Right lung (tissue), 5 donors: ENCODE results near the gene CRYBB3. TPM values are rescaled to one million over a fixed set of nuclear protein-coding genes. Genes with fewer than 3 reads are reported as not detected.
A peak's percentile ranks its signal among the peaks of the same experiment; 100 is the strongest.
"Not testable (repeated sequence)": the region's sequence is repeated elsewhere in the genome, so short reads cannot be mapped to it uniquely, and the experiment has no call there.

ENCODE experiments used
- DNase-seq, 2 donors: peaks; one replicate each; pipeline ENCODE4 v3.0.0-alpha.2; 2013
- polyA plus RNA-seq, 5 donors: library from polyadenylated mRNA; unstranded; fragments of 120-200 nt; gene quantifications; one replicate each; pipeline versions ENCODE4 v1.2.1 to v1.2.3, GENCODE V29; 2013; ENCODE audit warnings: inconsistent platforms in 1 of 5, low replicate concordance in 1 of 5; ENCODE audit not compliant: insufficient read length in 5 of 5, insufficient read depth in 1 of 5

The CRYBB3 gene
- polyA plus RNA-seq, 5 donors = 0.19 to 0.42 (median 0.32) TPM; not detected in 1

DNA sequence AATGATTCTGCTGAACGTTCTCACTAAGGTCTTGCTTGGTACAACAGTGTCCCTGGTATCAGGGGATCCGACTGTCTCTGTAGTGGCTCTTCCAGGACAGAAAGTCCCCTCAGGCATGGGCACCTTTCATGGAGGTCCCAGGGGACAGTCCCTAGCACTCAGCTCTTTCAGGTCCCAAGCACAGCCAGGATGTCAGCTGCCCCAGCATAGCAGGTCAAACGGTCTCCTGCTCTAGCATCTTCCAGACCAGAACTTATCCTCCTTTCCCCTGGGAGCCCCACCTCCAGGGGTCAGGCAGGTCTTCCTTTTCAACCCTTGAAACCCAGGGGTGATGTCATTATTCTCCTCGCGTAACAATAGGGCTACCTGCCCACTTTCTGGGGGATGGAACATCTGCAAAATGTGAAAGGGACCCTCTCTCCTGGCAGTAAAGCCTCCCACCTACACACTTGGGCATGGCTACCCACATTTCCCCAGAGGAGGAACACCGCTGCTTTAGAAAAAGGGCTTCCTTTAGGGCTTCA lies 24.7 kb upstream of the CRYBB3 start:
- DNase-seq = no peak

DNA sequence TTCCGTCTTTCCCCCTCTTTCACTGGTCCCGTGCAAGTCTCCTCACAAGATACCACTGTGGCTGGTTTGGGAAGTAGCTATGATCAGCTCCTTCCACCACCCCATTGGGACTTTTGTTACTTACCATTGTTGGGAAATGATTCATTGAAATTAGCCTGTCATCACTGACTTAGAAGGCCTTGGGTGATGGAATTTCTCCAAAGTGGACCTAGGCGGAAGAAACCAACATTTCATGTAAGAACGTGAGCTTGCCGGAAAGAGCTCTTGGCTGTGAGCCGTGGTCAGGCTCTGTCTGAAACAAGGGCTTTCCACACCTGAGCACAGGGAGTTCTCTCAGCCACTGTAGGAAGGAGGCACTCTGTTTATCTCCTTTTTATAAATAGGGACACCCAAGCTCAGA lies 23.5 kb upstream of the CRYBB3 start:
- no peak for DNase-seq

DNA sequence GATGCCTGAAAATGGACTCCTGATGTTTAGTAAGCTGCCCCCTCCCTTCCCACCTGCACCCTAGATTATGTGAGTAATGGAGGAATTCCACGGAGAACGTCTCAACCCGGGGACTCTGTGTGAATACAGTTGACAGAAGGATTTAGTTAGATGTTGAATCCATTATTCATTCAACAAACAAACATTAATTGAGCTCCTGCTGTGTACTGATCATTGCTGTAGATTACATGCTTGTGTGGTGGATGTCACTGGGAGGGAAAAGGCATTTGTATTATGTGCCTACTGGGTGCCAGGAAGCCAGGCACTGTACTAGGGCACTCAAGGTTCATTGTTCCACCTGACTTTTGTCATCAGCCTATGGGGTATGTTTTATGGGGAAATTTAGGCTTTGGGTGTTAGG lies 22.9 kb upstream of the CRYBB3 start:
- no peak for DNase-seq

DNA sequence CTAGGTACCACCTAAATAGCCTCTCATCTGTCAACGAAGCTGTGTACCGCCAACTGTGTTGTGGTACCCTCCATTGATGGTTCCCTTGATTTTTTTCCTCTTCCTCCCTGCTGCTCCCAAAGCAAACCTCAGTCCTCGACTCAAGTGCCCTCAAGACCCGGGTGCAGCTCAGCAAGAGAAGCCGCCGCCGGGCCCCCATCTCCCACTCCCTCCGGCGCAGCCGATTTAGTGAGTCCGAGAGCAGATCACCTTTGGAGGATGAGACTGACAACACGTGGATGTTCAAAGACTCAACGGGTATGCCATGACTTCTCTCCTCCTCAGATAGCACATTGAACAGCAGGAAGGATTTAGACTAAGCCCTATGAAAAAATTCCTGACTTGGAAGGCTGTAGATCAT lies 22.4 kb upstream of the CRYBB3 start:
- no peak for DNase-seq

DNA sequence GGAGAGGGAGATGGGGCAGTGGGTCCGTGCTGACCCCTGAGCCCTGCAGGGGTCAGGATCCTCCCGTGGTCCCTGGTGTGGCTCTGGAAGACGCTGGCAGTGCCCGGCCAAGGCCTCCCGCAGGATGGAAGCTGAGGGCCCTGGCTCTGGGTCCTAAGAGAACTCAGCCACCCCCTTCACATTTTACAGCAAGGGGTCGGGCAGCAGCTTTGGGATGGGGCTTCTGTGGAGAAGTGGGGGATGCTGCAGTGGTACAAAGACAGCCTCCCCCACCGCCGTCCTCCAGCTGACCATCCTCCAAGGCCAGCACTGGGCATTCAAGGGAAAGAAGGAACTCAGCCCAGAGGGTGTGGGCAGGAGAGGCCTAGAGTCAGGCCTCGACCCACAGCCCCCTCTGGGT lies 21.8 kb upstream of the CRYBB3 start:
- DNase-seq = no peak

DNA sequence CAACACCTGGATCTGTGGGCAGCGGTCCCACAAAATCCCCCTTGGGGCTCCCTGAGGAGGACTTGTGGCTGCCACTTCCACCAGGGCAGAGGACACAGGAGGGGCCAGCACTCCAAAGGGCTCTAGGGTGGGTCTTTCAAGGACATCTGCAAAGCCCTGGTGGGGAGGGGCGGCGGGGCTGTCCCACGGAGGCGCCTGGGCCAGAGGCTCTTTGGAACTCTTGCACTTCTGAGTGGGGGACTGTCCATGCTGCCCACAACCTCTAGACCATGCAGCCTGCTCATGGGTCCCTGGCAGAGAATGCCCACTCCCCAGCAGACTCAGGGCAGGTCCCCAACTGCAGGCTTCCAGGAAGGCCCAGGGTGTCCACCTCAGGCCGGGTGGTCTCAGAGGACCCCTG lies 21.3 kb upstream of the CRYBB3 start:
- not testable (repeated sequence) for DNase-seq

DNA sequence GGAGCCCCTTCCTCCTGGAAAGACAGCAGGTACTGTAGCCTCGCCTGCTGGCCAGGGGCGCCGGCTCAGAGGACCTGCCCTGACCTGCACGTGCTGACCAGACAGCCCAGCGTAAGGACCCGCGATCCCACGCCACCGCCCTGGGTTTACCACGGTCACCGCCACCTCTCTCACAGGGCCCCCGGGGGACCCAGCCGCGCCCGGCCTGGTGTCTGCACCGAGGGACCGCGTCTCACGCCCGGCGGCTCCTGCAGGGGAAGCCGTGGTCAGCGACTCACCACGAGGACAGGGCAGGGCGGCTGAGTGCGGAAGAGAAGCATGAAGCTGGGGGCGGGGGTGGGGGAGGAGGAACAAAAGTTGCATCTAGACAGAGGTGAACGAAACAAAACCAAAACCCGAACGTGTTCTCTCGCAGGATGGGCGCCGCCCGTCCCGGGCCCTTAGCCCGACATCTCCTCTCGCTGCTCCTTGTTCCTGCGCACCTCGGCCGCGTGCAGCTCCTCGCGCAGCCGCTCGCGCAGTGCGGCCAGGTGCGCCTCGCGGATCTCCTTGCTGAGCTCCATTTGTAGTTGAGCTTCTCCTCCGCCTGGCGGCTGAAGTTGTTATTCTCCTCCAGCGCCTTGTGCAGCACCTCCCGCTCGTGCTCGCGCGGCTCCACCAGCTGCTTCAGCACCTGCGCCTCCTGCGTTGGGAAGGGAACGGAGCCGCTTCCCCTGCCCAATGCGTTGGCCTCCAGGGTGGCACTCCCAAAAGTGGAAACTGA lies 20.6 kb upstream of the CRYBB3 start:
- DNase-seq = not testable (repeated sequence)

DNA sequence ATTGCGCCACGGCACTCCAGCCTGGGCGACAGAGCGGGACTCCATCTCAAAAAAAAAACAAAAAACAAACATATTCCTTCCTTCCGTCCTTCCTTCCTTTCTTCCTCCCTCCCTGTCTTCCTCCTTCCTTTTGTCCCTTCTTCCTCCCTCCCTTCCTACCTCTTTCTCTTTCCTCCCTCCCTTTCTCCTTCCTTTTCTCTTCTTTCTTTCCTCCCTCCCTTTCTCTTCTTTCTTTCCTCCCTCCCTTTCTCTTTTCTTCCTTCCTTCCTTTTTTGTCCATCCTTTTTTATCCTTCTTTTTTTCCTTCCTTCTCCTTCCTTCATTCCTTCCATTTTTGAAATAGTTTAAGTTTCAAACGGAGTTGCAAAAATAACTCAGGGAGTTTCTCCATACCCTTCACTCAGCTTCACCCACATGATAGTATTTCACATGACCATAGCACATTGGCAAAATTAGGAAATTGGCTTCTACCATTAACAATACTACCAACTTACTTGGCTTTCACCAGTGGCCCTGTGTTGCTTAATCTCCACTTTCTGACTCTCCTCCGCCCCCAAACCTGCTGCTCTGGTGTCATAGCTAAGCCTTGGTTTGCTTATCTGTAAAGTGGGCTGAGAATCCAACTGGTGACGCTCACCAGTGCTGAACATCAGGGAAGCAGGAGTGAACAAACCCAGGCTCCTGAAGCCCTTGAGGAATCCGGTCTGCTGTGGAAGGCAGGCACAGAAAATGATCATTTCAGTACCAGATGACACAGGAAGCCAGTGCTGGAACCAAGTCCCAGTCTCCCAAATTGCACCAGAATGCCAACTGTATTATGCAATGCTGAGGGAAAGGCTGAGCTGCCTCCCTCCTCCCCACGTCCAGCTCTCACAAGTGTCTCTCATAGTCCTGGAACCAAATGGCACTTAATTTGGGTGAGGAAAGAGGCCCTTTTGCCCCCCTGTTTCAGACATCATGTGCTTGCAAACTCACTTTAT lies 17.2 kb upstream of the CRYBB3 start:
- DNase-seq = no peak

DNA sequence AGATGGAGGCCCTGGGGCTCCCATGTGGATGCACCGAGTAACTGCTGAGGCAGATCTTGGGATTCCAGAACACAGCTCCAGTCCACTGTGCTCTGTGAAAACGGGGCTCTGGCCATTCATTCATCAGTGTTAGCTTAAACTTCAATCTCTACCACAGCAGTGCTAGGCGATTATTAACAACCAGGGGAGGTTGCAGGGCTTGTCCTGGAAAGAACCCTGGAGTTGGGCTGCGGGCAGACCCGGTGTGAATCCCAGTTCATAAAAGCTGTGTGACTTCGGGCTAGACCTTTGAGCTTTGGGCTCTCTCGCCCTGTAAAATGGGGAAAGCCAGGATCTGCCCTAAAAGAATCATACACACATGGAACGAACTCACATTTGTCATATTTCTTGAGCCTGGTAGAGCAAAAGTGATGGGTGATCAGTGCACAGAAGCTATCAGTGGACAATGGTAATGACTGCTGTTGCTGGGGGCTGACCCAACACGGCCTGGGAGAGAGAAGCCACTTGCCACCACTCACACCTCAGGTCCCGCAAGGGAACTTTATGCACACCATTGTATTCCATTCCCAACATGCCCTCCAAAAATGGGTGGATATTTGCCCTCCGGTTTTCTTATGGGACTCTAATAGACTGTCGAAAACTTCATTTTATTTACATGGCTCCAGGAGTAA lies 15.6 kb upstream of the CRYBB3 start:
- DNase-seq = no peak

DNA sequence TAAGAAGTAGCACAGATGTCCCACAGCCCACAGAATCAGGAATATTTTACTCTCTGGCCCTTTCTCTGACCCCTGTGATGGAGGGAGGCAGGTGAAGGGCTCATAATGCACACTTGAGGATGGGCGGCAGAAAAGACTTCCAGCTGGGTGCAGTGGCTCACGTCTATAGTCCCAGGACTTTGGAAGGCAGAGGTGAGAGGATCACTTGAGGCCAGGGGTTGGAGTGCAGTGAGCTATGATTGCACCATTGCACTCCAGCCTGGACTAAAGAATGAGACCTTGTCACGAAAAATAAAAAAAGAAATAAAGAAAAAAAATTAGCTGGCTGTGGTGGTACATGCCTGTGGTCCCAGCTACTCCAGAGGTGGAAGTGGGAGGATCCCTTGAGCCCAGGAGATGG lies 13.5 kb upstream of the CRYBB3 start:
- no peak for DNase-seq

DNA sequence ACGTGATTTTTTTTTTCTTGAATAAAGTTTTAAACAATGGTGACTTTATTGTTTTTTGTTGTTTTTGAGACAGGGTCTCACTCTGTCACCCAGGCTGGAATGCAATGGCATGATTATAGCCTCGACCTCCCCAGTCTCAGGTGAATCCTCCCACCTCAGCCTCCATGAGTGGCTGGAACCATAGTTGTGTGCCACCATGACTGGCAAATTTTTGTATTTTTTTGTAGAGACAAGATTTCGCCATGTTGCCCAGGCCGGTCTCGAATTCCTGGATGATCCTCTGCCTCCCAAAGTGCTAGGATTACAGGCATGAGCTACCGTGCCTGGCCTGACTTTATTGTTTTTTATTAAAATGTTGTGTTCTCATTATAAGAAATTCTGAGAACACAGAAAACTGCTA lies 12.2 kb upstream of the CRYBB3 start:
- DNase-seq = no peak

DNA sequence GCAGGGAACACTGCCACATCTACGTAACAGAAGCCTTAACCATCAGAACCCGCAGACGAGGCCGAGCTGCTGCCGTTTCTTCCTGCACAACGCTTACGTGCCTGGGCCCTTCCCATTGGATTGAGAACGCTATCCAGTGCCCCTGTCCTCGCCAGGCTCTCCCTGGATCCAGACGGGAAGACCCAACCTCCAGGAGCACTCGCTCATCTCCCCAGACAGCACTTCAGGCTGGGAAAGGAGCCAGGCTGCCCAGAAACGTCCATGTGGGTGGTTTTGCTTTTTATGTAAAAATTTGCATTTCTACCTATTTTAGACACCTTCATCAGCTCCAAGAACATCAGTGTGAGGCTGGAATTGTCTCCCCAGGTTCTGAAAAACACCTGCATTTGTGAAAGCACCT lies 7.3 kb upstream of the CRYBB3 start:
- DNase-seq = no peak

DNA sequence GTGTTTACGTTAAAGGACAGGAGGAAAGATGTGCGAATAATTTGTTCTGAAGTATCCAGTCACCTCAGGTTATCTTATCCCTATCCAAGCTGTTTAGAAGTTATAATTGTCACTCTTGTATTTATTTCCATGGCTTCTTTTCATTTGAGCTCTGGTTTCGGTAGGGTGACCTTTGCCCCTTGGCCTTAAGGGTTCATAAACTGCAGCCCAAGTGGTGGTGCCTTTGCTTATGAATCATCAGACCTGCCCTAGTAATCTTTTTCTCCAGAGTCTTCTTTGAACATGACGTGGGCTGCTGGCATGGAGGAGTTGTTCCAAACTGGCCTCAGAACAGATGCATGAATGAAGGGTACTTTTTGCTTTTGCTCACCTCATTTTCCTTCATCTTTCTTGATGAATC lies 6.5 kb upstream of the CRYBB3 start:
- DNase-seq = no peak

DNA sequence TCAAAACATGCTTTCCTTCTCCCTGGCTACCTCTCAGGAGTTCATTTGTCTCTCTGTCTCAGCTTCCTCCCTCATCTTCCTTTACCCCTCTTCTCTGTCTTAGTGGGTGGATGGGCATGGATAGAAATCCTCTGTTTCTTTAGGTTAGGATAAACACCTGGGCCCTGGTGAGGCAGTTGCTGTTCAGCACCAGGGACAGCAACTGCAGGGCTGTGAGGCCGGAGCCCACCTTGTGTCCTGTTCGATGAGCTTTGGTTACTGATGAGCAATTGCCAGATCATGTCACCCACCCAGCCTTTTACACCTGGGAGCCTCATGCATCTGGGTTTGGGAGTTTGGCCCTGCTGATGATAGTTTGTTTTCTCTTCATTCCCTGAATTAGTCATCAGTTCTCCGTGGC lies 6.1 kb upstream of the CRYBB3 start:
- no peak for DNase-seq

DNA sequence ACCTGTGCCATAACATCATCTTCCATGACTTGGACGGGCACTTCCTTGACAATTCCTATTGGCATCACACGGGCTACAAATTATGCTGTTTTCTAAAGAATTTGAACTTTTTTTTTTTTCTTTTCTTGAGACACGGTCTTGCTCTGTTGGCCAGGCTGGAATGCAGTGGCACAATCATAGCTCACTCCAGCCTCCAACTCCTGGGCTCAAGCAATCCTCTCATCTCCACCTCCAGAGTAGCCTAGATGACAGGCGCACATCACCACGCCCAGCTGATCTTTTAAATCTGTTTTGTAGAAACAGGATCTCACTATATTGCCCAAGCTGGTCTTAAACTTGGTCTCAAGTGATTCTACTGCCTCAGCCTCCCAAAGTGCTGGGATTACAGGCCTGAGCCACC lies 3.3 kb upstream of the CRYBB3 start:
- no peak for DNase-seq

DNA sequence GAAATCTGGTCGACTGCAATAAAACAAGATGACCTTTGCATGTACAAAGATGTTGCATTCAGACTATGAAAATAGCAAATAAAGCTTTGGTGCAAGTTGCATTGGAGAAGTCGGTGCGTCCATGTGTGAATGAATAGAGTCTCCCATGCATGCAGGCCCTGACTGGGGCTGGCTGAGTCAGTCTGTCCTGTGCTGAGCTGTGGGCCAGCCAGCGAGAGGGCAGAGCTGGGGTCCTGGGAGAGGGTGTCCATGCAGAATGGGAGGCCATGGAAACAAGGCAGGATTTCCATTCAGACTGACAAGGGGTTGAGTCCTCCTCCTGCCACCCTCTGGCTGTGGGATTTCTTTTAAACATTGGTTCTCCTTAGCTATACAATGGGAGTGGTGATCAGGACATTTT lies 2.3 kb upstream of the CRYBB3 start:
- DNase-seq = no peak

DNA sequence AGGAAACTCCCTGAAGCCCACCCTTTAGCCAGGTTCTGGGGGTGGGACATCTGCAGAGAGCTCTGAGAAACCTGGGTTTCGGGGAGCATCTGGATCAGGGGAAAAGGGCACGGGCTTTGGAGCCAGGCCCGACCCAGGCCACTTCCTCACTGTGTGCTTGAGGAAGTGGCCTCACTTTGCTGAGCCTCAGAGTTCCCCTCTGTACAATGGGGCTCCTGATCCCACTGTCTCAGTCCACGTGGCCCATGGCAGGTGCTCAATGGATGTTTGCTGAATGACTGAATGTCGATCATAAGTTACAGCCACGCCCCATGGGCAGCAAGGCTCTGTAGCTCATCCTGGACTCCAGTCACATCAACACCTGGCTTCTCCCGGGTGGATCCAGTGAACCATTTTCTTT lies 1.3 kb downstream of the CRYBB3 start:
- DNase-seq = no peak

DNA sequence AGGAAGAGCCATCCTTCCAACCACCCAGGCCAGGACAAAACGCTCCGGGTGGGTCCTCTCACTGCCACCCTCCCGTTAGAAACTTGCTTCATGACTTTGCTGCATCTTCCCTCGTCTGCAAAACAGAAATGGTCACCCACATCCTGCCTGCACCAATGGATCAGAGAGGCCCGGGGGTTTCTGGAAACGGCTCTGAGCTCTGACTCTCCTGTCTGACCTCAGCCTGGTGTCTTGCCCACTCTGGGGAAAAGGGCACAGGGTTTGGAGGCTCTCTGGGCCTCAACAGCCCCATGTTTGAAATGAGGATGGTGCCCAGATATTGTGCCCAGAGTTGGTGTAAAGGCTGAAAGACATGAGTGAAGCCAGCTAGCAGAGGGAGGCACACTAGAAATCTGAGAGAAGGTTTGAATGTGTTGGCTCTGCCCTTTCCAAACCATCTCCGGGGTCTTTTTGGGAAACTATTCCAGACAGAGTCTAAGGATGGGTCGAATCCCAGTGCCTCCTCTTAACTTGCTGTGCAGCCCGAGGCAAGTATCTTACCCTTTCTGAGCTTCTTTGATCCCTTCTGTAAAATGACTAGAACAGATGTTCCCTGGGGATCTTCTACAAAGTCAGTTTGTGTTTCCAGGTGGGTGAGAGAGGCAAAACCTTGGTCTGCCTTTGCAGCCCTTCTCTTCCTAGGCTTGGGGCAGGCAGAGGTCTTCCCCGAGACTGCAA lies 2.1 kb downstream of the CRYBB3 start:
- DNase-seq = no peak

DNA sequence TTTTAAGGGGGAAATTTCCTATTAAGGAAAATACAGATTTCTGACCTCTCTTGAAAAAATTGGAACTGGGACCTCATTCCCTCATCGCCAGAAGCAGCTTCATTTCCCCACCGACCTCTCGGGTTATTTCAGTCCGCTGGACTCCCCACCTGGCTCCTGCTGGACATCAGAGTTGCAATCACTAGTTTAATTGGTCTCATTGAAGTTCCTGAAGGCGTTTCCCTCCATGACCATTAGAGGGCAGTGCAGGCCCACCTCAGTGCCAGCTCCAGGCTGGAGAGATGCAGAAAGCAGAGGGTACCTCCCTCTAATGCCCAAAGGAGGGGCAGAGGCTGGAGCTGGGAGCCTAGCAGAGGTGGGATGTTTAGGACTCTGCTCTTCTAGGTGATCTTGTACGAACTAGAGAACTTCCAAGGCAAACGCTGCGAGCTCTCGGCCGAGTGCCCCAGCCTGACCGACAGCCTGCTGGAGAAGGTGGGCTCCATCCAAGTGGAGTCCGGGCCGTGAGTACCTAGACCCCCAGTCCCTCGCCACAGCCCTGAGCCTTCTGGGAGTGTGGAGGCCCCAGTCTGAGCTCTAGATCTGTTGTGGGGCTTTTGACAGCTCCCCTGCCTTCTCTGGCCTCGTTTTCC lies 2.7 kb downstream of the CRYBB3 start:
- peak; percentile 17 to 36 for DNase-seq

DNA sequence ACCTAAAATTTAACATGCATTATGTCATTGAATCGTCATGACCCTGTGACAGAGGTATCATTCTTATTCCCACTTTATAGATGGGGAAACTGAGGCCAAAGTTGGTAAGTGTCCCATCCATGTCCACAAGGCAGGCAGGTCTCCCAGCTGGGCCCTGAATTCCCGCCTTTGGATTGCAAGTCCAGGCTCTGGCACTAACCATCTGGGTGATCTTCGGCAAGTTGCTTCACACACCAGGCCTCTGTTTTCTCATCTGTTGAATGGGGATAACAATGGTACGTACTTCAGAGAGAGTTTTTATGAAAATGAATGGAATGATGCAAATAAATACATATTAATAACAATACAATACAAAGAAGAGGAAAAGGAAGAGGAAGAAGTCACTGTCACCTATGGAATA lies 3.4 kb downstream of the CRYBB3 start:
- no peak for DNase-seq

DNA sequence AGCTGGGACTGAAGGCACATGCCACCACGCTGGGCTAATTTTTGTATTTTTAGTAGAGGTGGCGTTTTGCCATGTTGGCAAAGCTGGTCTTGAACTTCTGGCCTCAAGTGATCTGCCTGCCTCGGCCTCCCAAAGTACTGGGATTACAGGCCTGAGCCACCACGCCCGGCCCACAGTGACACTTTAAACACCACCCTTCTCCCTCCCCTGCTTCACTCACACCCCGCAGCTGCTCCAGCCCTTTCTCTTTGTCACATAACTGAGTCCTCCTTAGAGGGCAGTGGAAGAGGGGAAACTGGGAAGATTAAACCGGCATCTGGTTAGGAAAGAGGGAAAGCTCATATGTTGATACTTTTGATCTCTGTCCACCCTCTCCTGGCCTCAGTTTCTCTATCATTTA lies 4.9 kb downstream of the CRYBB3 start:
- DNase-seq = not testable (repeated sequence)
